ENCODE data around the gene PLOD1.
"Not testable (repeated sequence)": the region's sequence is repeated elsewhere in the genome, so short reads cannot be mapped to it uniquely, and the experiment has no call there.

The PLOD1 gene

GRCh38 chr1:11938722-11939526 lies 4.4 kb downstream of the PLOD1 start:
- DNase-seq (ENCODE audit: low read depth, low spot score): no peak

GRCh38 chr1:11939794-11940193 lies 5.3 kb downstream of the PLOD1 start:
- DNase-seq (ENCODE audit: low read depth, low spot score): not testable (repeated sequence)

GRCh38 chr1:11940260-11940921 lies 5.9 kb downstream of the PLOD1 start:
- no peak for DNase-seq (ENCODE audit: low read depth, low spot score)

- no peak for DNase-seq (ENCODE audit: low read depth, low spot score)
These were observed 7.8 kb downstream of the PLOD1 start for GRCh38 chr1:11942280-11942679.

- no peak for DNase-seq (ENCODE audit: low read depth, low spot score)
These were observed 9.1 kb downstream of the PLOD1 start for GRCh38 chr1:11943619-11944018.

GRCh38 chr1:11944358-11944931 lies 9.9 kb downstream of the PLOD1 start:
- no peak for DNase-seq (ENCODE audit: low read depth, low spot score)

GRCh38 chr1:11946647-11947046 lies 12.1 kb downstream of the PLOD1 start:
- DNase-seq (ENCODE audit: low read depth, low spot score): no peak

GRCh38 chr1:11948822-11949458 lies 14.4 kb downstream of the PLOD1 start:
- no peak for DNase-seq (ENCODE audit: low read depth, low spot score)

GRCh38 chr1:11951901-11952300 lies 17.4 kb downstream of the PLOD1 start:
- no peak for DNase-seq (ENCODE audit: low read depth, low spot score)

GRCh38 chr1:11952455-11953109 lies 18.1 kb downstream of the PLOD1 start:
- DNase-seq (ENCODE audit: low read depth, low spot score): no peak

GRCh38 chr1:11955221-11955620 lies 20.7 kb downstream of the PLOD1 start:
- no peak for DNase-seq (ENCODE audit: low read depth, low spot score)

GRCh38 chr1:11957398-11957797 lies 22.9 kb downstream of the PLOD1 start:
- DNase-seq (ENCODE audit: low read depth, low spot score): no peak

- no peak for DNase-seq (ENCODE audit: low read depth, low spot score)
These were observed 23.4 kb downstream of the PLOD1 start for GRCh38 chr1:11957897-11958296.

GRCh38 chr1:11960276-11960675 lies 25.8 kb downstream of the PLOD1 start:
- no peak for DNase-seq (ENCODE audit: low read depth, low spot score)

GRCh38 chr1:11960715-11961114 lies 26.2 kb downstream of the PLOD1 start:
- no peak for DNase-seq (ENCODE audit: low read depth, low spot score)

- no peak for DNase-seq (ENCODE audit: low read depth, low spot score)
These were observed 26.7 kb downstream of the PLOD1 start for GRCh38 chr1:11961230-11961629.

GRCh38 chr1:11963622-11964021 lies 29.1 kb downstream of the PLOD1 start:
- no peak for DNase-seq (ENCODE audit: low read depth, low spot score)

GRCh38 chr1:11964656-11965055 lies 30.1 kb downstream of the PLOD1 start:
- no peak for DNase-seq (ENCODE audit: low read depth, low spot score)

- DNase-seq (ENCODE audit: low read depth, low spot score): no peak
These were observed 32.6 kb downstream of the PLOD1 start for GRCh38 chr1:11967028-11967547.

GRCh38 chr1:11970441-11971185 lies 36.1 kb downstream of the PLOD1 start:
- DNase-seq (ENCODE audit: low read depth, low spot score): no peak

- DNase-seq (ENCODE audit: low read depth, low spot score): no peak
These were observed 43.1 kb downstream of the PLOD1 start for GRCh38 chr1:11977625-11978024.

All from brain pericyte (primary cell).